Medulla oblongata (tissue), 1 donor: Measurements from ENCODE around the gene JUND.

ENCODE experiments used
- DNase-seq: peaks from one replicate; pipeline ENCODE4 v3.0.0-alpha.2; 2015; ENCODE audit errors: extremely low spot score

Gene JUND

GRCh38 chr19:18269070-18269723, 12.2 kb downstream of the JUND start:
- DNase-seq: no peak

- DNase-seq: no peak
Measured at GRCh38 chr19:18266771-18267686, 14.4 kb downstream of the JUND start.

GRCh38 chr19:18265582-18265981, 15.8 kb downstream of the JUND start:
- no peak for DNase-seq

GRCh38 chr19:18264971-18265540, 16.4 kb downstream of the JUND start:
- no peak for DNase-seq

- DNase-seq: no peak
Measured at GRCh38 chr19:18264137-18264854, 17.1 kb downstream of the JUND start.

- no peak for DNase-seq
Measured at GRCh38 chr19:18263324-18264136, 17.9 kb downstream of the JUND start.

- no peak for DNase-seq
Measured at GRCh38 chr19:18262917-18263316, 18.5 kb downstream of the JUND start.

- no peak for DNase-seq
Measured at GRCh38 chr19:18262144-18262543, 19.3 kb downstream of the JUND start.

- DNase-seq: no peak
Measured at GRCh38 chr19:18261474-18261873, 19.9 kb downstream of the JUND start.

GRCh38 chr19:18259893-18260292, 21.5 kb downstream of the JUND start:
- DNase-seq: no peak

- no peak for DNase-seq
Measured at GRCh38 chr19:18257503-18258470, 23.6 kb downstream of the JUND start.

- no peak for DNase-seq
Measured at GRCh38 chr19:18254546-18255503, 26.6 kb downstream of the JUND start.

- DNase-seq: peak; percentile 32
Measured at GRCh38 chr19:18253716-18254115, 27.7 kb downstream of the JUND start.

GRCh38 chr19:18253130-18253529, 28.3 kb downstream of the JUND start:
- no peak for DNase-seq

GRCh38 chr19:18252370-18252717, 29.1 kb downstream of the JUND start:
- no peak for DNase-seq

GRCh38 chr19:18251587-18252369, 29.6 kb downstream of the JUND start:
- peak; percentile 84 for DNase-seq

GRCh38 chr19:18249834-18250233, 31.6 kb downstream of the JUND start:
- no peak for DNase-seq

GRCh38 chr19:18245297-18245696, 36.1 kb downstream of the JUND start:
- DNase-seq: no peak
